HG03442 (cell line): ENCODE results near the gene MKKS.

ENCODE experiments used
- ATAC-seq: cut with Tn5 transposase; IDR thresholded peaks from one replicate; pipeline ENCODE4 v1.9.1; 2021; ENCODE audit warnings: mild to moderate bottlenecking, moderate library complexity; ENCODE audit not compliant: unreplicated experiment

MKKS gene

DNA sequence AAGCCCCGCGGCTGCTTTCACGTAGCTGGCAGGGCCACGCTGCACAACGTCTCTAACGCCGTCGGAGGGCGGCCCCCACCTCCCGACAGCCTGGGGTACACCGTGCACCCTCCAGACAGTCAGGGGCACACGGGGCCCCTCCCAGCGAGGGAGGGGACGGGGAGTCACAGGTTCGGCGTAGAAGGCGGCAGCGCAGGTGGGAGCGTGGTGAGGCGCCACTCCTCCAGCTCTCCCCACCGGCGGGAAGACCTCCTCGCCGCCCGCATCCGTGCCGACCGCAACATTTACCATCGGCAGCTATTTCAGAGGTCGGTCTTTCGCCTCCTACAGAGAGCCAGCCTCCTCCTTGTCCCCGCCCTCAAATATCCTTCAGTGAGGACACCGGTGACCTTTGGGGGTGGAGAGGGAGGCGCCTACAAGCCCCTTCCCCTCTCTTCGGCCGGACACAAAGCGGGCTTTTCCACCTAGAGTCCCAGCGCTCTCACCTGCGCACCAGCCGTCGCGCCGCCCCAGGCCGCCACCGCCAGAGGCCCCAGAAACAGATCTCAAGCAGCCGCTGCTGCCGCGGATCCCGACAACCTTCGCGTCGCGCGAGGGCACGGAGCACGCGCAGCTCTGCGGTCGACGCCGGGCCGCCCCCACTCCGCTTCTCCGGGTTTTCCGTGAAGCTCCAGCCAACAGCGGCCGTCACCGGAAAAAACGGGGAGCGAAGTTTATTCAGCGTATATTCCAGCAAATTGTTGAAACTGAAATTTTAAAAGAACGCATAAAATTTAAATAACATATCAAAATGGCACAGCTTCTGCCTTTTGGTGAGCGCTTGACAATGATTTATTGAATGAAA, at the start of gene MKKS:
Gene MKKS (minus strand): TSS at position 600 of the 844 bp plus-strand sequence. CDS start 20,708 bp downstream, outside the sequence.
- peak; percentile 54 for ATAC-seq

DNA sequence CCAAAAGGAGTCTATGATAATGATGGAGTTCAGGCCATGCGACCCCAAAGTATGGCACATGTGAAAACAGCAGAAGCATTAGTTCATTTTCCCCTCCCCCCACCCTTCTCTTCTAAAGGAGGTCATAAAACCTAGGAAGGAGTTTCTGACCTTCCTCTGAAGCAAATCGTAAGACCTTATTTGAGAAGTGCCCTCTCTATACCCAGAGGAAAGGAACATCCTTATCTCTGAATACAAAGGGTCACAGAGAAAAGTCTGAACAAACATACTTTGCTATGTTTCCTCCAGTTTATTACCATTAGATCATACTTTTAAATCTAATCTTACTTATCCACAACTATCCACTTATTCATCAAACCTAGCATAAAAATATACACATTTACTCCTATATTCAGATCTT, 49.7 kb upstream of the MKKS start:
- no peak for ATAC-seq

DNA sequence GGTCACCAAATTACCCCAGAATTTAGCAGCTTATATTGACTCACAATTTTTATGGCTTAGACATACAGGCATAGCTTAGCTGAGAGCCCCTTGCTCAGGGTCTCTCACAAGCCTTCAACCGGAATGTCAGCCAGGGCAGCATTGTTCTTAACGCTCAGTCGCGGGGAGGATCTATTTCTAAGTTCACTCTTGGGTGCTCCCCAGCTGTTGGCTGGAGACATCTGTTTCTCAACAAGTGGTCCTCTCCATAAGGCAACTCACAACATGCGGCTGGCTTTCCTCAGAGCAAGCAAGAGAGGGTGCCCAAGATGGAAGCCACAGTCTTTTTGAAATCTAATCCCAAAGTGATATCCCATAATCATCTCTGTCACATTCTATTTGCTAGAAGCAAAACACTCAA, 47.7 kb upstream of the MKKS start:
- no peak for ATAC-seq

DNA sequence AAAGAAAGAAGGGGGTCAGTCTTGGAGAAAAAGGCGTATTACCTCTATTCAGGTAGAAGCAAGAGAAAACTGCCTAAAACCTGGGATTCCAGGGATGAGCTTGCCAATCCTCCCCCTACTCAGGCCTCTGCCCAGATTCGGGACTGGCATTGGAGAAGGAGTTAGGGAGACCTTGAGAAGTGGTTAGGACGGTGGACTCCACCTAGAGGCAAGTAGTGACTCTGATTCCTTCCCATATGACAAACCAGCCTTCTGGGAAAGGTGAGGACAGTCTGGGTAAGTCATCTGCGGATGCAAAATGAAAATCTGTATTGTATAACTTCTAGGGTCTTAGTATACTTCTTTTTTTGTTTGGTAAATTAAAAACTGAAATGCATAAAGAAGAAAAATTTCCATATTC, 44.9 kb upstream of the MKKS start:
- no peak for ATAC-seq

DNA sequence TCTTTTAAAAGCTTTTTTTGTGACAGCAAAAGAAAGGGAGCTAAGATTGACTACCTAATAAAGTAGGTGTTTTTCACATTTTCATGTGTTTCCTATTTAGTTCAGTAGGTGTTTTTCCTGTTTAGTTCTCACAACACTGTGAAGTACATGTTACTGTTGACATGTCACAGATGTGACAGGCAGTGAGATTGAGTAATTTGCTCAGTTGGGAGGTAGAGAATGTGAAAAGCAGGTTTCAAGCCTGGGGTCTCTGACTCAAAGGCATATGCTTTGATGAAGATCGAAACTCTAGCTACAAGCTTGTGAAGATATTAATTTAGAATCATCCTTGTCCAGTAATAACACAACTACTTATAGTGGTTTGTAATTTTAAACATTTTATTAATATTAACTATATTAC, 44.2 kb upstream of the MKKS start:
- peak; percentile 73 for ATAC-seq

DNA sequence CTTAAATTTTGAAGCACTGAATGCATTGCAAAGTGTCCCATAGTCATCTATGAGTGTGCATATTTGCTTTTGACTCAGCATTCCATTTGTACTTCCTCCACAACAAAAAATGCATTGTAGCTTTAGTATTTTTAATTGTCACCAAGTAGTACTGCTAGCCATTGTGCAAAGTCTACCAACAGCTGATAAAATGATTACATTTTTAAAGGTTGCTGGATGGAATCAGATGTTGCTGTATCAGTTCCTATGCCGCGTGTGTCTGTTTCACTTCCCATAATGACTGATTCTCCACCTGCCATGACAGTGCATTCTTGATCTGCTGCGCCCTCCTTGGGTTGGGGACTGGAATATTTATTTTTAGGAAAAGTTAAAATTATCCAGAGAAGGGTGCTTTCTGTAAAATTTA, 42.3 kb upstream of the MKKS start:
- ATAC-seq = peak; percentile 73

DNA sequence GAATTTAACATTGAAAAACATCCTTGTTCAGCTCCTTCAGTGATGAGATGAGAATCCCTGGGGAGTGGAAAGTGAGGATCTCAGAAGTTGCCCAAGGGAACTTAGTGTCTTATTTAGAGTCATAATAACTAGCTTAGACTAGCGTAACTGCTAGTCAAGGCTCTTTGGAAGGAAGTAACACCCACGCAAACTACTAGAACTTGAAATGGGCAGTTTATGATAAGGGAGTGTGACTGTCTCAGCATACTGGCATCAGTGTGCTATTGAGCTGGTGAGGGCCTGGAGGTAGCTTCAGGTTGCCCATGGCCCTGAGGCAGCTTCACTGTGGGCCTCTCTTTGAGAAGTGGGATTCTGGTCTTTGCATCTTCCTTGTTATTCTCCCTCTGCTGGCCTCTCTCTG, 41.2 kb upstream of the MKKS start:
- peak; percentile 27 for ATAC-seq

DNA sequence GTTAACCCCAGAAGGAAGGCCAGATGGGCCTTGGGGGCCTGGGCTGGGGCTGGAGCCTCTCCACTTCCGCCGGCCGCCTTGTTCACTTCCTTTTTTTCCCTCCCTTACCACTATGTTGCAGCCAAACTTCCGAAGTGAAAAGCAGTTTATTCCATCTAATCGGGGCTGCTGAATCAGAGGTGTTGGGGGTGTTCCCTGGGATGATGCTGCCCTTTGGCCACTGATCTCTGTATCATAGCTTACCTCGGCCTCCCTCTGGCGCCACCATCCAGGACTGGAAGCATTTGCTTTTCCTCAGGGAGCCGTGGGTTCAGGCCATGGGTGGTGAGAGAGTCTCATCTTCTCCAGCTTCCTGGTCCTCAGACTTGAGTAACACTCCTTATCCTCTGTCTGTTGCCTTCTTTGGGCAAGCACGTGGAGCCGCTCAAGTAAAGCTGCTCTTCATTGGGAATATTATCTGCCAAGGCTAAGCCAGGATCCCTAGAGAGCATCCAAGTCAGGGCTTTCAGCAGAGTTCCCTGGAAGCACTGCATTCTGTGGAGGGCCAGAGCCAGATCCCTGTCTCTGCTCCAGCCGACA, 40.7 kb upstream of the MKKS start:
- ATAC-seq = no peak

DNA sequence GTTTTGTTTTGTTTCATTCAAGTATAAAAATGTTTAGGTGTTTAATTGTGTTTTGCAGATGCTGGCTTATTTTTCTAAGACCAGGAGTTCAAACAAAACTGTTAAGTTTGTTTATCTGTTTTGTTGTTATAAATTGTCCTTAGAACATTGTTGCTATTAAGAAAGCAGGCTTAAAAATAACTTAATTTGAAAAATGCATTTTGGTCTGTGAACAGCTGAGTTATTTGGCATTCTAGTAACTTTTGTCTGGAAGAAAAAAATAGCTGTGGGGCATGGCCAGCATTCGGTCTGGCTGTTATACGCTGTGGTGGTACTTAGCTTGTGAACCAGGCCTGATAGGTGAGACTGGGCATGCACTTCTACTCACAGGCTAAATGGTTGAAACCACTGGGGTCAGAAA, 38.8 kb upstream of the MKKS start:
- ATAC-seq = no peak

DNA sequence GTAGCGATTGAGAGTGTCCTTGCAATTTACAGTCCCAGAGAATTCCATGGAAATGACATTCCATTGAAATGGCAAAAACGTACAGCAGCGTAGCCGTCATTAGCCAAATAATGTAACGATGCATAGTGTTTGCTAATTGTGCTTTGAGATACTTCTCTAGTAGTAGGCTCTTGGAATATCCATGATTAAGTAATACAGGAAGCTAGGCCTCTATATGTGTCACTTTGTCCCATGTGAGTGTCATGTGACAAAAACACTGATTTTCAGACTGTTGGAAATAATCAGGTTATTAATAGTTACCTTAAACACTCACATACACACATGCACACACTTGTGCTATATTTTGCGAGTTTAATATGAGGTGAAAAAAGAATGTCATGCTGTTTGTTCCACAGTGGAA, 36.3 kb upstream of the MKKS start:
- no peak for ATAC-seq

DNA sequence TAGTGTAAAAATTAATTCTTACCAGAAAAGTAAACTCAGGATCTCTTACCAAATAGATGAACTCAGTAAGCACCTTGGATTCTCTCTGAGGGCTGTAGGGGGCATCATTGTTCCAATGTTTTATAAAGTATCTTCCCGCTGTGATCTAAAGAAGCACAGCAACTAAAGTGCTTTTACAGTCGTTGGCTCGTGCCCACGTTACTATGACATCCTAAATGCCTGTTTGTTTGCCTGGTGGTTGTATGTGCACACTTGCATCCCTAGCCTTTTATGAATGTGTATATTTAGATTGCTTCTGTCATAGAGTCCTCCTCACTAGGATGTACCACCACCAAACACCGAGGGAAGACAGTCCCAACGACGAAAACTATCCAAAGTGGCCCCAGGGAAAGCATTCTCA, 35.6 kb upstream of the MKKS start:
- peak; percentile 46 for ATAC-seq

DNA sequence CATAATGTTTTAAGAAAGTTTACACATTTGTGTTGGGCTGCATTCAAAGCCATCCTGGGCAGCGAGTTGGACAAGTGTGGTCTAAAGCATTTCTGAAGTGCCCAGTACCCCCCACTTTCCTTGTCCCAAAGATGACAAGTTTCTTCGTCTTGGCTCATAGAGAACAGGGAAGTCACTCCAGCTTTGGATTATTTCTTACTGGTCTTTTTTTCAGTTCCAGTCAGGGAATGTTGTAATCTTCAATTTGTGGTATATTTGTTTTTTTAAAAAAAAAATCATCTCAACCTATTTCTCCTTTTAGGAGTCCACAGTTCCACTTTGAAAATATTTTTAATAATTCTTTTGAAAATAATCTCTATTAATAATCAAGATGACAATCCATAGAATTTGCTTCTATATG, 35.0 kb upstream of the MKKS start:
- no peak for ATAC-seq

DNA sequence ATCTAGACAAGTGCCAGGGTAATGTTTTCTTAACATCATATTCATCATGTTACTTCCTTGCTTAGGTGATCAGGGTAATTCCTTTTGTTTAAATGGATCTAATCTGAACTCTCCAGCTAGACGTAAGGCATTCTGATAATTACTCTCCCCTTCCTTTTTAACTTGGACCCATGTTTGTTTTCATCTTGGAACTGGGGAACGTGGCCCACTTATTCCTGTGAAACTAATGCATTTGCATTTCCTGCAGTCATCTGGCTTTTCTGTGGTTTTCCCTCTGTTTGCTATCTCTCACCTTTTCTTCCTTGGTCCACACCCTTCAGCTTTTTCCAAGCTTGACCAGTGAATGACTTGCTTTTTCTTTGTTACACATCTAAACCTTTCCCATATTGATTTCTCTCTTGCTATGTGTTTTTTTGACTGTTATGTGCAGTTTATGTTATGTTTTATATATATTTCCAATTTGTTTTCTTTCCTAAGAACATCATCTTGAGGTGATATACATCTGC, 34.4 kb upstream of the MKKS start:
- no peak for ATAC-seq

DNA sequence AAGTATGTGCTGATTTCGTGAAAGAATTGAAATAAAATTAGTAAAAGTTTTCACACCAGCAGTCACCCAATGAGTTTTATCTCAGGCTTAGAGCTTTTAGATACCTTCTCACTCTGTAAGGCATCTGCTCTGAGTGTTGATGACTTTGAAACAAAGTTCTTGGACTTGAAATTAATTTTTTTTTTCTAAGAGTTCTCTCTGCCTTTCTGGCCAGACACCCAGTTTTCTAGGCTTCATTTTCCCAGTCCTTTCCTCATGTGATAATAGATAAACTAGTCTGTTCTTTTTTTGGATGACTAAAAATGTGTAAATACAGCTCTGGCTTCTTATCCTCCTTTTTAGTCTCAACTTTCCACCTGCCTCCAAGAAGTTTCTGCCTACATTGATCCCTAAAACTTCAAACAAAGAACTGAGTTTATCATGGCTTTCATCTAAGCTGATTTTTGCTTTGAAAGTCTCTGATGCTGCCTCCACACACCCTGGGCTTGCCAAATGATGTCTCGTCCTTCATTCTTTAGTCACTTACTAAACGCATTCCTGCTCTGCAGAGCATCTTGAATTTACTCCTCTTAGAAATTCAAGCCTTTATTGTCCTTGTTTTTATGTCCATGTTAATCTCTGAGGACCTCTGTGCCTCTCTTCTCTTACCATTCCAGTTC, 33.8 kb upstream of the MKKS start:
- ATAC-seq = no peak

DNA sequence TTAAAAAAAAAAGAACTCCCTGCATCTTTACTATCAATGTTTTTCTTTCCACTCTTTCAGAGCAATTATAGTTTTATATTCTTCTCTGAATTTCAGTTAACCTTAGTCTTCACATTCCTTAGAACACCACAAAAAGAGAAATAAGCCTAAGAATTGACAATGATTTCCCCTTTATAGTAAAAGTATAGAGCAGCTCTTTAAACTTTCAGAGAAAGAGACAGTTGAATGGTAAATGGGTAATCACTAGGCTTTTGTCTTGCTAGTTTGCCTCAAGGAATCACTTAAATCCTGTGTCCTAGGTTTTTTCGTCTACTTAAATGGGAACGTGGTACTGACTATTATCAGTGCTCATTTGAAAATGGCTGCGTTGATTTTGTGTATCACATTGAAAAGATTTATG, 32.8 kb upstream of the MKKS start:
- ATAC-seq = no peak

DNA sequence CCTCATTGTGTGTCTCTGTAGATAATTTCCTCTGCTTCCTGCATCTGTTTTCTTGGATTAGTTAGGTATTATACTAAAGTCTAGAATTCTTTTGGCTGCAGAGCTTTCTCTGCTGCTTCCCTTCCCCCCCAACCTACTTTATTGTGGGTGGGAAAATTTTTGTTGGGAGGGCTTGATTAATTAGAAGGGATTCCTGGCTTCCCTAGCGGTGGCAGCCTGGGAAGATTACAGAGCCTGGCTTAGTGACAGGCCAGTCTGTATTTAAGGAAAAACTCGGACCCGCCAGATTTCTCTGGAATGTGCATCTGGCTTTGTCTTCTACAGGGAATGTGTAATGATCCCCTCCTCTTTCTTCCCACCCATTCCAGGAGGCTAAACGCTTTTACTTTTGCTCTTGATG, 32.3 kb upstream of the MKKS start:
- no peak for ATAC-seq

DNA sequence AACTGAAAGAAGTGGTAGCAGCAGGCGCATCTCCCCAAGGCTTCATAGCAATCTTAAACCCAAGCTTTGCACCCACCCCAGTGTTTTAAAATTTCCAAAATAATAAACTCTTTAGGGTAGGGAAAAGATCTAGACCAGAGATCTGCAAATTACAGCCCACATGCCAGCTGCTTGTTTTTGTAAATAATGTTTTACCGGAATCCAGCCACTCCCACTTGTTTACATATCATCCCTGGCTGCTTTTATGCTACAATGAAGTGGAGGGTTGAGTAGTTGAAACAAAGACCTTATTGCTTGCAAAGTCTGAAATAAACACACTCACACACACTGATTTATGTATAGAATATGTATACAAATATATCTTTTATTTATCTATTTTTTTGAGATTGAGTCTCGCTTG, 31.1 kb upstream of the MKKS start:
- no peak for ATAC-seq

DNA sequence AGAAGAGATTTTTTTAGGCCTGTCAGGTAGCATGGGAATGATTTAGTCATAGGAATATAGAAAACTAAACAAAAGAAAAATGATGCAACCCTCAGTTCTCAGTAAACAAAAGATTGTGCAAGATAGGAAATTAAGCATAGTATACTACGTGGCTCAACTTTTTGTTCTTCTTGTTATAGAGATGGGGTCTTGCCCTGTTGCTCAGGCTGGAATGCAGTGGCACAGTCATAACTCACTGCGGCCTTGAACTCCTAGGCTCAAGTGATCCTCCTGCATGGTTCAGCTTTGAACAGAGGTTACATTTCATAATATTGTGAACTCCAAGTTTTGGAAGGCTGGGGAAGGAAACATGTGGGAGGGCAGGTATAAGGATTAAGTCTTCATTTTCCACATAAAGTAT, 29.6 kb upstream of the MKKS start:
- no peak for ATAC-seq

DNA sequence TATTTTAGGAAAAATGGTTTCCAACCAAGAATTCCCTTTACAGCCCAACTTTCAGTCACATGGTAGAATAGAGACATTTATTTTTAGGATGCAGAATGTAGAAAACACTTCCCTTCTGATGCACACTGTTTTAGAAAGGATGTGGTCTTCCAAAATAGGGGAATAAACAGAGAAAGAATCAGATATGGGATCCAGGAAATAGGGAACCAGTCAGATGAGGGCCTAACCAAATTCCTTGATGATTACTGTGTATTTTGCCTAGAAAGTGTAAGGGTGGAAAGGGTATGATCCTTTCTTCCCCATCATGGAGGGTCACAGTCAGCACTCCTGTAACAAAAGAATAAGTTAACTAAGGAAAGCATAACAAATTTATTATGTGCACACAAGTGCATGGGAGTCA, 28.5 kb upstream of the MKKS start:
- no peak for ATAC-seq

DNA sequence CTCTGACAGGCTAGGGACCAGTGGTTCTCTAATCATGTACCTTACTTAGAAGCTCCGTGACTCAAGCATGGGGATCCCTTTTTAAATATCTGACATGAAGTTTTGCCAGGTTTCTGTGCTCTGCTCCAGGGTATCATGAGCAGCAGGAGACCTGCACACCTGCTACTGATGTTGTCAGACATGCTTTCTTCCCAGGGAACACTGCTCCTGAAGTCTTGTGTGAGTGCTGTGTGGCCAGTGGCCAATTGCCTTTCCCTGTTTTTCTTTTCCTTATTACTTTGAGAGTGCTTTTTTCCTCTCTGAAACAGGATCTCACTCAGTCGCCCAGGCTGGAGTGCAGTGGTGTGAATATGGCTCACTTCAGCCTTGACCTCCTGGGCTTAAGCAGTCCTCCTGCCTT, 27.5 kb upstream of the MKKS start:
- no peak for ATAC-seq

DNA sequence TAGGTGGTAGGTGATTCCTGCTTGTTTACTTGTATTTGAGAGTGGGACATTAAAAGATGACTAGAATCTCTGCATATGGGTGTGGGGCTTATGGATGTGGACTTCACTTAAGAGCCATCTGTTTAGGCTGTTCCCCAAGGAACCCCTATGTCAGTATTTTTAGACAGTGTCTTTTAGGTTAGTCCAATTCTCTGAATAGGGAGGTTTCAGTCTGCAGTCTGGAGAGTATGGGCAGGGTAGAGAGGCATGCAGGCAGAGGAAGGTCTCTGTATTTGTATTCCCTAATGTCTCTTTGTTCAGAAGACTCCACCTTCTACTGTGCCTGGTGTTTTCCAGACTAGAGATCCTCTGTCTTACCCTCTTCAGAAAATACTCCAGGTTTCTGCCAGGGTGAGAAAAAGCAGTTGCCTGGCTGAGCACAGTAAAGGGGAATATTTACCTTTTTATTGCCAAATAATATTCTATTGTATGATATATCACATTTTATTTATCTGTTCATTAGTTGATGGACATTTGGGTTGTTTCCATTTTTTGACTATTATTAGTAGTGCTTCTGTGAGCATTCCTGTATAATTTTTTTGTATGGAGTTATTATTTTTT, 20.2 kb upstream of the MKKS start:
- ATAC-seq = no peak

DNA sequence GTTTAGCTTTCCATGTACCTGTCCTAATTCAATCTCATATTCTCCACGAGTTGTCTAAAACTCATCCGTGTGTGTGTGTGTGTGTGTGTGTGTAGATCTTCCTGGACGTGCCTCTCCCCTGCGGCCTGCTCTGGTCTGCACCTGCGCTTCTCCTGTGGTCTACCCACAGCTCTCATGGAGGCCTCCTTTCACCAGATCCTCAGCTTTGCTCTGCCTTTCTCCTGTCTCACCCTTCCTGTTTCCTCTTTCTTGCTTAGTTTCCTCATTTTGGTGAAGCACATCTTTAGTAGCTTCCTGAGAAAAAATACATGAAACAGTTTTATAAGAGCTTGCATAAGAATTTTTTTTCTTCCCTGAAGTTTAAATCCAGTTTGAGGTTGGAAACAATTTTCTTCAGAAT, 19.2 kb upstream of the MKKS start:
- peak; percentile 92 for ATAC-seq
